Tibial nerve (tissue), 4 donors: ENCODE results near the gene FCHSD2. TPM values are rescaled to one million over a fixed set of nuclear protein-coding genes. Genes with fewer than 3 reads are reported as not detected.
A peak's percentile ranks its signal among the peaks of the same experiment; 100 is the strongest.

Source experiments
- DNase-seq, 2 donors: peaks; one replicate each; pipeline ENCODE4 v3.0.0-alpha.2; 2019; ENCODE audit warnings: low spot score in 2 of 2
- H3K27ac ChIP-seq, 4 donors: fragments of 200-600 bp; sonication (generic) in 3 of 4; one replicate each; pipeline ENCODE4 v1.5.1; 2017 to 2019; ENCODE audit warnings: mild to moderate bottlenecking in 1 of 4
- H3K27me3 ChIP-seq, 2 donors: fragments of 200-600 bp; sonication (generic) in 1 of 2; one replicate each; pipeline versions ENCODE4 v1.5.1 to v1.6.0; 2017 to 2019
- H3K36me3 ChIP-seq, 3 donors: fragments of 200-600 bp; sonication (generic); one replicate each; pipeline ENCODE4 v1.5.1; 2018 to 2019
- H3K4me1 ChIP-seq, 4 donors: fragments of 200-600 bp; sonication (generic) in 3 of 4; one replicate each; pipeline ENCODE4 v1.5.1; 2017 to 2019
- H3K4me3 ChIP-seq, 4 donors: fragments of 200-600 bp; sonication (generic) in 3 of 4; one replicate each; pipeline ENCODE4 v1.5.1; 2017 to 2019; ENCODE audit warnings: mild to moderate bottlenecking in 1 of 4, moderate library complexity in 1 of 4
- H3K9me3 ChIP-seq, 4 donors: fragments of 200-600 bp; sonication (generic) in 3 of 4; one replicate each; pipeline ENCODE4 v1.5.1; 2017 to 2019
- CTCF ChIP-seq, 5 experiments: fragments of 200-600 bp in 3 of 5; fragments of 450-650 bp in 2 of 5; sonication (generic) in 3 of 5; IDR thresholded peaks; one replicate each; pipeline ENCODE4 v1.5.1; 2016 to 2019; ENCODE audit warnings: antibody characterized with exemption in 5 of 5, mild to moderate bottlenecking in 3 of 5, moderate library complexity in 2 of 5
- EP300 ChIP-seq, 2 donors: sonication (generic); formaldehyde crosslinking; IDR thresholded peaks; one replicate each; pipeline ENCODE4 v1.6.1; 2017; ENCODE audit warnings: antibody characterized with exemption in 2 of 2, mild to moderate bottlenecking in 1 of 2
- POLR2A ChIP-seq, 2 donors: fragments of 450-650 bp; IDR thresholded peaks; one replicate each; pipeline ENCODE4 v1.6.1; 2017; ENCODE audit warnings: antibody characterized with exemption in 2 of 2, mild to moderate bottlenecking in 2 of 2, moderate library complexity in 2 of 2
- WGBS, 2 donors: methylation state at CpG; one replicate each; pipeline ENCODE4 v1.1.5; 2018; 5-methylcytosine and 5-hydroxymethylcytosine counted together
- small RNA-seq: library from RNA; depleted of rRNA; stranded (forward); fragments of <200 nt; gene quantifications from one replicate; pipeline ENCODE3, GENCODE V24; 2016
- total RNA-seq, 4 donors: library from RNA; depleted of rRNA; stranded (reverse); fragments of >200 nt; gene quantifications; one replicate each; pipeline ENCODE4 v1.1.0, GENCODE V29; 2016

The FCHSD2 gene
- total RNA-seq, 4 donors from 2014 or later: 19.5 to 29.1 (median 22.8) TPM

GRCh38 chr11:72788241-72788640, 353.9 kb downstream of the FCHSD2 start:
- Histone ChIP-seq H3K27me3 (no peaks in the 10 kb centered on the region), H3K9me3 (no peaks in the 10 kb centered on the region), H3K27ac (peak overlapping the region in 1 of 4 donors; percentile 48), H3K4me3 (no peak overlapping the region), H3K4me1 (peaks cover 0 to 30% (median 12%) of the 10 kb centered on the region in 4 donors), H3K36me3 (no peaks in the 10 kb centered on the region)
- DNase-seq: no peak
- WGBS, 2 donors: 79 to 94% methylated on average over 7 of the region's 7 CpGs
- TF ChIP-seq CTCF (IDR thresholded peaks at IDR 0.05) (no peak), EP300 (IDR thresholded peaks at IDR 0.05) (no peak), POLR2A (IDR thresholded peaks at IDR 0.05) (no peak)

GRCh38 chr11:72787216-72788104, 354.7 kb downstream of the FCHSD2 start:
- no peak for DNase-seq
- no peak overlapping the region for H3K4me3 ChIP-seq
- H3K27ac ChIP-seq: peak overlapping the region in 2 of 4 donors; percentile 28 to 48
- H3K27me3 ChIP-seq: no peaks in the 10 kb centered on the region
- TF ChIP-seq EP300 (IDR thresholded peaks at IDR 0.05): no peak
- no peak for TF ChIP-seq POLR2A (IDR thresholded peaks at IDR 0.05)
- peak in 1 of 5 experiments; percentile 15 for TF ChIP-seq CTCF (IDR thresholded peaks at IDR 0.05)
- no peaks in the 10 kb centered on the region for H3K9me3 ChIP-seq
- no peaks in the 10 kb centered on the region for H3K36me3 ChIP-seq
- H3K4me1 ChIP-seq: peaks cover 0 to 25% (median 9%) of the 10 kb centered on the region in 4 donors
- 61 to 66% methylated on average over 16 of the region's 16 CpGs for WGBS, 2 donors

Small RNAs within 50 kb of the gene (small RNA-seq; reads per million reads assigned to genes)
- gene RNU6-672P: not detected

Other genes starting within 250 kb of the FCHSD2 start
- gene P2RY2, start 76.0 kb upstream of the FCHSD2 start, total RNA-seq: 1 to 10 TPM; 4.5 to 7.5 (median 6.7) TPM
- 1 to 10 TPM in 1 of 4 donors, under 1 TPM in 2, not detected in 1; 0.63 to 3.3 (median 0.90) TPM for gene P2RY6, start 130.0 kb upstream of the FCHSD2 start, total RNA-seq
- gene ARHGEF17, start 166.0 kb upstream of the FCHSD2 start, total RNA-seq: 100 to 1,000 TPM; 102 to 135 (median 112) TPM
- 1 to 10 TPM; 2.4 to 6.0 (median 2.5) TPM for gene RELT, start 234.1 kb upstream of the FCHSD2 start, total RNA-seq